GM12873 (cell line): ENCODE data around the gene FLT3LG.

Source experiments
- CTCF ChIP-seq: IDR thresholded peaks from 2 replicates; pipeline ENCODE4 v1.5.1; 2012; ENCODE audit warnings: low read depth, mild to moderate bottlenecking, moderate library complexity, low read length, control low read depth; ENCODE audit not compliant: insufficient read depth; ENCODE audit errors: missing control alignments

The FLT3LG gene

GRCh38 chr19:49479975-49480628 is 6.1 kb downstream of the FLT3LG start:
- no peak for TF ChIP-seq CTCF

GRCh38 chr19:49481020-49481683 is 7.1 kb downstream of the FLT3LG start:
- TF ChIP-seq CTCF, result no peak

GRCh38 chr19:49486232-49486631 is 12.2 kb downstream of the FLT3LG start:
- TF ChIP-seq CTCF, result no peak

GRCh38 chr19:49486710-49487276 is 12.8 kb downstream of the FLT3LG start:
- no peak for TF ChIP-seq CTCF

GRCh38 chr19:49487277-49488045 is 13.4 kb downstream of the FLT3LG start, which contains the start of gene RPL13A:
Gene RPL13A, plus strand, starts transcription at chr19:49487608. Its CDS starts 22 bp downstream, at chr19:49487630.
- TF ChIP-seq CTCF, result no peak

- no peak for TF ChIP-seq CTCF
Observed at GRCh38 chr19:49488046-49488862, 14.2 kb downstream of the FLT3LG start.
